Measurements from ENCODE around the gene OOSP4A.

- no peak for TF ChIP-seq CTCF (IDR thresholded peaks at IDR 0.05)
- no peak for TF ChIP-seq POLR2AphosphoS5 (IDR thresholded peaks at IDR 0.05)
- TF ChIP-seq POLR2A (IDR thresholded peaks at IDR 0.05; ENCODE audit: low read depth) = no peak
- TF ChIP-seq EP300 (IDR thresholded peaks at IDR 0.05) = no peak
Measured at GRCh38 chr11:59938718-59939117, 25.1 kb upstream of the OOSP4A start.
